Posterior cingulate gyrus (tissue), 11 donors: ENCODE data around the gene NTSR2.
A peak's percentile ranks its signal among the peaks of the same experiment; 100 is the strongest.

Experiments used
- DNase-seq, 10 donors: peaks; one replicate each; pipeline versions ENCODE4 v3.0.0 to v3.0.0-alpha.2; 2020 to 2021; ENCODE audit warnings: mixed read lengths in 3 of 10
- intact Hi-C: fragments of 100-400 bp; cut with DNase I; formaldehyde crosslinking; loops from one replicate; pipeline ENCODE4 v1.15.1; 2023

Gene NTSR2

GRCh38 chr2:11669454-11670291, at the start of gene NTSR2:
TSS of gene NTSR2 (minus strand) at chr2:11670195. CDS start at chr2:11670129, 66 bp downstream.
- DNase-seq: peak in 9 of 10 donors; percentile 44 to 93 (median 67)
- intact Hi-C loops: no loop called here

- DNase-seq: no peak
- intact Hi-C loops: no loop called here
These were observed 49.4 kb upstream of the NTSR2 start for GRCh38 chr2:11719230-11719977.

GRCh38 chr2:11718606-11719005, 48.6 kb upstream of the NTSR2 start:
- intact Hi-C loops: no loop called here

GRCh38 chr2:11717623-11718022, 47.6 kb upstream of the NTSR2 start:
- intact Hi-C loops: no loop called here

More at GRCh38 chr2:11718606-11719005, 48.6 kb upstream of the NTSR2 start:
- no peak for DNase-seq

GRCh38 chr2:11716689-11717321, 46.8 kb upstream of the NTSR2 start:
- intact Hi-C loops: no loop called here
- no peak for DNase-seq

More at GRCh38 chr2:11717623-11718022, 47.6 kb upstream of the NTSR2 start:
- DNase-seq: no peak

- intact Hi-C loops: no loop called here
- DNase-seq: no peak
These were observed 46.1 kb upstream of the NTSR2 start for GRCh38 chr2:11715987-11716652.

- intact Hi-C loops: no loop called here
- no peak for DNase-seq
These were observed 43.8 kb upstream of the NTSR2 start for GRCh38 chr2:11713815-11714214.

GRCh38 chr2:11712866-11713265, 42.9 kb upstream of the NTSR2 start:
- intact Hi-C loops: no loop called here
- no peak for DNase-seq

- intact Hi-C loops: no loop called here
These were observed 41.8 kb upstream of the NTSR2 start for GRCh38 chr2:11711751-11712150.

GRCh38 chr2:11711354-11711716, 41.3 kb upstream of the NTSR2 start:
- no peak for DNase-seq
- intact Hi-C loops: no loop called here

More at GRCh38 chr2:11711751-11712150, 41.8 kb upstream of the NTSR2 start:
- DNase-seq: no peak

- no peak for DNase-seq
- intact Hi-C loops: no loop called here
These were observed 40.8 kb upstream of the NTSR2 start for GRCh38 chr2:11710632-11711353.

- no peak for DNase-seq
- intact Hi-C loops: no loop called here
These were observed 40.2 kb upstream of the NTSR2 start for GRCh38 chr2:11710210-11710609.

GRCh38 chr2:11709293-11709692, 39.3 kb upstream of the NTSR2 start:
- intact Hi-C loops: no loop called here

GRCh38 chr2:11708106-11708505, 38.1 kb upstream of the NTSR2 start:
- intact Hi-C loops: no loop called here
- DNase-seq: no peak

More at GRCh38 chr2:11709293-11709692, 39.3 kb upstream of the NTSR2 start:
- no peak for DNase-seq

- DNase-seq: no peak
- intact Hi-C loops: no loop called here
These were observed 35.7 kb upstream of the NTSR2 start for GRCh38 chr2:11705711-11706110.

- no peak for DNase-seq
- intact Hi-C loops: no loop called here
These were observed 35.1 kb upstream of the NTSR2 start for GRCh38 chr2:11705063-11705462.

GRCh38 chr2:11703700-11704099, 33.7 kb upstream of the NTSR2 start:
- intact Hi-C loops: no loop called here
- DNase-seq: no peak

GRCh38 chr2:11702946-11703345, 33.0 kb upstream of the NTSR2 start:
- intact Hi-C loops: no loop called here
- DNase-seq: no peak

- DNase-seq: no peak
- intact Hi-C loops: no loop called here
These were observed 31.8 kb upstream of the NTSR2 start for GRCh38 chr2:11701751-11702301.

GRCh38 chr2:11701206-11701605, 31.2 kb upstream of the NTSR2 start:
- intact Hi-C loops: no loop called here
- DNase-seq: no peak
